Measurements from ENCODE around the gene OPTN. TPM values are rescaled to one million over a fixed set of nuclear protein-coding genes. Genes with fewer than 3 reads are reported as not detected.

OPTN gene
- polyA plus RNA-seq, 3 donors, result 1.4 to 3.7 (median 2.6) TPM

- H3K4me3 Mint-ChIP-seq, result no peak overlapping the region
- peaks cover 14 to 21% of the 10 kb centered on the region in 2 donors for H3K4me1 ChIP-seq (ENCODE audit: control insufficient read depth in 1 of 2, insufficient read depth in 2 of 2, low read length in 2 of 2)
- H3K79me2 ChIP-seq (ENCODE audit: insufficient read depth, low read length), result peaks cover 12% of the 10 kb centered on the region
- no peaks in the 10 kb centered on the region for H3K27me3 ChIP-seq (ENCODE audit: control insufficient read depth in 2 of 2, insufficient read depth in 2 of 2, low read length in 2 of 2)
- peaks cover 19% of the 10 kb centered on the region for H3K4me1 Mint-ChIP-seq
- DNase-seq, result no peak
- H3K9ac ChIP-seq (ENCODE audit: insufficient read depth, low read length, poor library complexity, severe bottlenecking), result no peak overlapping the region
- H3K4me2 ChIP-seq (replicated peaks; ENCODE audit: extremely low read depth, low read length, poor library complexity, severe bottlenecking), result no peak overlapping the region
- intact Hi-C loops (cut with micrococcal nuclease), result no loop called here
- TF ChIP-seq CTCF (IDR thresholded peaks at IDR 0.05), result no peak
- H3K27ac Mint-ChIP-seq, result no peak overlapping the region
- no peaks in the 10 kb centered on the region for H4K20me1 ChIP-seq (ENCODE audit: insufficient read depth, low read length)
- H3K9me3 ChIP-seq (replicated peaks in 1 of 2; ENCODE audit: control insufficient read depth in 1 of 2, insufficient read depth in 1 of 2, low read length in 2 of 2), result no peaks in the 10 kb centered on the region
- H3K36me3 ChIP-seq (replicated peaks in 1 of 2; ENCODE audit: control insufficient read depth in 1 of 2, insufficient read depth in 2 of 2, low read length in 2 of 2), result peaks cover 0 to 20% of the 10 kb centered on the region in 2 donors
- H3K9me3 Mint-ChIP-seq, result no peaks in the 10 kb centered on the region
- H3K27me3 Mint-ChIP-seq (ENCODE audit: low read depth in 3 of 3), result no peaks in the 10 kb centered on the region
- H3K4me3 ChIP-seq (replicated peaks in 1 of 3; ENCODE audit: low read depth in 2 of 3, low read length in 3 of 3), result no peak overlapping the region
- peaks cover 8 to 20% of the 10 kb centered on the region in 2 donors for H3K36me3 Mint-ChIP-seq
- no peak overlapping the region for H3K27ac ChIP-seq (ENCODE audit: low read depth in 1 of 2, low read length in 2 of 2)
- H2AFZ ChIP-seq (ENCODE audit: insufficient read depth, low read depth, low read length, poor library complexity, severe bottlenecking), result no peak overlapping the region
Measured at GRCh38 chr10:13165177-13165576, 65.2 kb downstream of the OPTN start.

GRCh38 chr10:13167568-13167967, 67.6 kb downstream of the OPTN start:
- Histone ChIP-seq H3K4me3 (replicated peaks in 1 of 3; ENCODE audit: low read depth in 2 of 3, low read length in 3 of 3) (no peak overlapping the region), H3K4me2 (replicated peaks; ENCODE audit: extremely low read depth, low read length, poor library complexity, severe bottlenecking) (no peak overlapping the region), H3K36me3 (replicated peaks in 1 of 2; ENCODE audit: control insufficient read depth in 1 of 2, insufficient read depth in 2 of 2, low read length in 2 of 2) (peaks cover 0 to 33% of the 10 kb centered on the region in 2 donors), H3K27me3 (ENCODE audit: control insufficient read depth in 2 of 2, insufficient read depth in 2 of 2, low read length in 2 of 2) (no peaks in the 10 kb centered on the region), H3K27ac (ENCODE audit: low read depth in 1 of 2, low read length in 2 of 2) (no peak overlapping the region), H4K20me1 (ENCODE audit: insufficient read depth, low read length) (no peaks in the 10 kb centered on the region), H2AFZ (ENCODE audit: insufficient read depth, low read depth, low read length, poor library complexity, severe bottlenecking) (no peak overlapping the region), H3K9me3 (replicated peaks in 1 of 2; ENCODE audit: control insufficient read depth in 1 of 2, insufficient read depth in 1 of 2, low read length in 2 of 2) (no peaks in the 10 kb centered on the region), H3K9ac (ENCODE audit: insufficient read depth, low read length, poor library complexity, severe bottlenecking) (no peak overlapping the region), H3K4me1 (ENCODE audit: control insufficient read depth in 1 of 2, insufficient read depth in 2 of 2, low read length in 2 of 2) (no peaks in the 10 kb centered on the region), H3K79me2 (ENCODE audit: insufficient read depth, low read length) (peaks cover under 1% of the 10 kb centered on the region)
- Mint-ChIP-seq H3K36me3 (peaks cover 18 to 33% of the 10 kb centered on the region in 2 donors), H3K27ac (no peak overlapping the region), H3K4me3 (no peak overlapping the region), H3K27me3 (ENCODE audit: low read depth in 3 of 3) (no peaks in the 10 kb centered on the region), H3K4me1 (peaks cover under 1% of the 10 kb centered on the region), H3K9me3 (no peaks in the 10 kb centered on the region)
- intact Hi-C loops (cut with micrococcal nuclease), result no loop called here
- DNase-seq, result no peak
- no peak for TF ChIP-seq CTCF (IDR thresholded peaks at IDR 0.05)
- 97% methylated on average over 7 of the region's 7 CpGs for WGBS (ENCODE audit: insufficient coverage)
